ENCODE measurements around the gene NOL12.
"Not testable (repeated sequence)": the region's sequence is repeated elsewhere in the genome, so short reads cannot be mapped to it uniquely, and the experiment has no call there.

Gene NOL12

GRCh38 chr22:37647928-37648327 lies 38.2 kb upstream of the NOL12 start:
- peaks cover 4 to 18% of the 10 kb centered on the region in 2 donors for H3K36me3 ChIP-seq (ENCODE audit: control insufficient read depth in 1 of 2, insufficient read depth in 2 of 2, low read length in 2 of 2)
- H3K4me3 ChIP-seq (ENCODE audit: low read depth in 1 of 2, low read length in 2 of 2) = no peak overlapping the region
- peaks cover 0 to 7% of the 10 kb centered on the region in 2 donors for H3K4me1 ChIP-seq (ENCODE audit: control insufficient read depth in 1 of 2, insufficient read depth in 2 of 2, low read length in 2 of 2)
- H3K27me3 ChIP-seq (ENCODE audit: low read depth, low read length) = no peaks in the 10 kb centered on the region
- H3K9me3 ChIP-seq (ENCODE audit: control insufficient read depth in 1 of 2, low read length in 2 of 2) = no peaks in the 10 kb centered on the region
- no peak overlapping the region for H3K27ac ChIP-seq (ENCODE audit: low read length)

GRCh38 chr22:37650463-37651136 lies 35.5 kb upstream of the NOL12 start:
- Histone ChIP-seq H3K36me3 (ENCODE audit: control insufficient read depth in 1 of 2, insufficient read depth in 2 of 2, low read length in 2 of 2) (peaks cover 0 to 16% of the 10 kb centered on the region in 2 donors), H3K4me3 (ENCODE audit: low read depth in 1 of 2, low read length in 2 of 2) (no peak overlapping the region), H3K9me3 (ENCODE audit: control insufficient read depth in 1 of 2, low read length in 2 of 2) (no peaks in the 10 kb centered on the region), H3K27me3 (ENCODE audit: low read depth, low read length) (no peaks in the 10 kb centered on the region), H3K27ac (ENCODE audit: low read length) (no peak overlapping the region), H3K4me1 (ENCODE audit: control insufficient read depth in 1 of 2, insufficient read depth in 2 of 2, low read length in 2 of 2) (no peaks in the 10 kb centered on the region)

- Histone ChIP-seq H3K9me3 (ENCODE audit: control insufficient read depth in 1 of 2, low read length in 2 of 2) (no peaks in the 10 kb centered on the region), H3K4me1 (ENCODE audit: control insufficient read depth in 1 of 2, insufficient read depth in 2 of 2, low read length in 2 of 2) (peaks cover 8 to 12% of the 10 kb centered on the region in 2 donors), H3K4me3 (ENCODE audit: low read depth in 1 of 2, low read length in 2 of 2) (no peak overlapping the region), H3K27me3 (ENCODE audit: low read depth, low read length) (no peaks in the 10 kb centered on the region), H3K36me3 (ENCODE audit: control insufficient read depth in 1 of 2, insufficient read depth in 2 of 2, low read length in 2 of 2) (peaks cover 0 to 15% of the 10 kb centered on the region in 2 donors), H3K27ac (ENCODE audit: low read length) (peak overlapping the region; percentile 81)
Observed at GRCh38 chr22:37654563-37655251, 31.4 kb upstream of the NOL12 start.

GRCh38 chr22:37655252-37655563 lies 30.9 kb upstream of the NOL12 start:
- H3K27ac ChIP-seq (ENCODE audit: low read length) = no peak overlapping the region

GRCh38 chr22:37656583-37656982 lies 29.6 kb upstream of the NOL12 start:
- not testable (repeated sequence) for H3K4me3 ChIP-seq (ENCODE audit: low read depth in 1 of 2, low read length in 2 of 2); H3K27me3 ChIP-seq (ENCODE audit: low read depth, low read length); H3K27ac ChIP-seq (ENCODE audit: low read length); H3K9me3 ChIP-seq (ENCODE audit: control insufficient read depth in 1 of 2, low read length in 2 of 2); H3K36me3 ChIP-seq (ENCODE audit: control insufficient read depth in 1 of 2, insufficient read depth in 2 of 2, low read length in 2 of 2)
- H3K4me1 ChIP-seq (ENCODE audit: control insufficient read depth in 1 of 2, insufficient read depth in 2 of 2, low read length in 2 of 2) = peaks cover 26 to 31% of the 10 kb centered on the region in 2 donors

More at GRCh38 chr22:37655252-37655563, 30.9 kb upstream of the NOL12 start:
- no peak overlapping the region for H3K4me3 ChIP-seq (ENCODE audit: low read depth in 1 of 2, low read length in 2 of 2)
- H3K4me1 ChIP-seq (ENCODE audit: control insufficient read depth in 1 of 2, insufficient read depth in 2 of 2, low read length in 2 of 2) = peaks cover 13 to 17% of the 10 kb centered on the region in 2 donors
- H3K27me3 ChIP-seq (ENCODE audit: low read depth, low read length) = no peaks in the 10 kb centered on the region
- H3K9me3 ChIP-seq (ENCODE audit: control insufficient read depth in 1 of 2, low read length in 2 of 2) = no peaks in the 10 kb centered on the region
- H3K36me3 ChIP-seq (ENCODE audit: control insufficient read depth in 1 of 2, insufficient read depth in 2 of 2, low read length in 2 of 2) = peaks cover 0 to 15% of the 10 kb centered on the region in 2 donors

- no peaks in the 10 kb centered on the region for H3K36me3 ChIP-seq (ENCODE audit: control insufficient read depth in 1 of 2, insufficient read depth in 2 of 2, low read length in 2 of 2)
- peak overlapping the region; percentile 58 to 81 for H3K4me3 ChIP-seq (ENCODE audit: low read depth in 1 of 2, low read length in 2 of 2)
Observed at GRCh38 chr22:37657590-37658132, 28.5 kb upstream of the NOL12 start.

GRCh38 chr22:37658133-37659065 lies 27.7 kb upstream of the NOL12 start, which contains the start of gene PDXP:
PDXP (plus strand) TSS chr22:37658723; CDS start chr22:37658783, 60 bp downstream.
- peaks cover 32 to 33% of the 10 kb centered on the region in 2 donors for H3K4me1 ChIP-seq (ENCODE audit: control insufficient read depth in 1 of 2, insufficient read depth in 2 of 2, low read length in 2 of 2)
- no peaks in the 10 kb centered on the region for H3K36me3 ChIP-seq (ENCODE audit: control insufficient read depth in 1 of 2, insufficient read depth in 2 of 2, low read length in 2 of 2)
- H3K9me3 ChIP-seq (ENCODE audit: control insufficient read depth in 1 of 2, low read length in 2 of 2) = no peaks in the 10 kb centered on the region
- no peaks in the 10 kb centered on the region for H3K27me3 ChIP-seq (ENCODE audit: low read depth, low read length)
- peak within 1 kb of the TSS; percentile 72 to 81 for H3K4me3 ChIP-seq (ENCODE audit: low read depth in 1 of 2, low read length in 2 of 2)
- peak within 1 kb of the TSS; percentile 92 for H3K27ac ChIP-seq (ENCODE audit: low read length)

More at GRCh38 chr22:37657590-37658132, 28.5 kb upstream of the NOL12 start:
- no peaks in the 10 kb centered on the region for H3K9me3 ChIP-seq (ENCODE audit: control insufficient read depth in 1 of 2, low read length in 2 of 2)
- peak overlapping the region; percentile 92 for H3K27ac ChIP-seq (ENCODE audit: low read length)
- H3K4me1 ChIP-seq (ENCODE audit: control insufficient read depth in 1 of 2, insufficient read depth in 2 of 2, low read length in 2 of 2) = peaks cover 32% of the 10 kb centered on the region in 2 donors
- no peaks in the 10 kb centered on the region for H3K27me3 ChIP-seq (ENCODE audit: low read depth, low read length)

GRCh38 chr22:37659066-37659896 lies 26.9 kb upstream of the NOL12 start:
- peaks cover 32 to 37% of the 10 kb centered on the region in 2 donors for H3K4me1 ChIP-seq (ENCODE audit: control insufficient read depth in 1 of 2, insufficient read depth in 2 of 2, low read length in 2 of 2)
- H3K36me3 ChIP-seq (ENCODE audit: control insufficient read depth in 1 of 2, insufficient read depth in 2 of 2, low read length in 2 of 2) = no peaks in the 10 kb centered on the region

GRCh38 chr22:37659897-37660708 lies 26.0 kb upstream of the NOL12 start:
- Histone ChIP-seq H3K27ac (ENCODE audit: low read length) (peak overlapping the region; percentile 34), H3K27me3 (ENCODE audit: low read depth, low read length) (no peaks in the 10 kb centered on the region), H3K36me3 (ENCODE audit: control insufficient read depth in 1 of 2, insufficient read depth in 2 of 2, low read length in 2 of 2) (no peaks in the 10 kb centered on the region), H3K9me3 (ENCODE audit: control insufficient read depth in 1 of 2, low read length in 2 of 2) (no peaks in the 10 kb centered on the region), H3K4me1 (ENCODE audit: control insufficient read depth in 1 of 2, insufficient read depth in 2 of 2, low read length in 2 of 2) (peaks cover 32 to 44% of the 10 kb centered on the region in 2 donors), H3K4me3 (ENCODE audit: low read depth in 1 of 2, low read length in 2 of 2) (peak overlapping the region; percentile 57 to 72)

More at GRCh38 chr22:37659066-37659896, 26.9 kb upstream of the NOL12 start:
- Histone ChIP-seq H3K4me3 (ENCODE audit: low read depth in 1 of 2, low read length in 2 of 2) (peak overlapping the region; percentile 57 to 72), H3K9me3 (ENCODE audit: control insufficient read depth in 1 of 2, low read length in 2 of 2) (no peaks in the 10 kb centered on the region), H3K27me3 (ENCODE audit: low read depth, low read length) (no peaks in the 10 kb centered on the region), H3K27ac (ENCODE audit: low read length) (no peak overlapping the region)

GRCh38 chr22:37660709-37661045 lies 25.5 kb upstream of the NOL12 start:
- H3K27ac ChIP-seq (ENCODE audit: low read length) = peak overlapping the region; percentile 34
- H3K27me3 ChIP-seq (ENCODE audit: low read depth, low read length) = no peaks in the 10 kb centered on the region
- peaks cover 1 to 2% of the 10 kb centered on the region in 2 donors for H3K36me3 ChIP-seq (ENCODE audit: control insufficient read depth in 1 of 2, insufficient read depth in 2 of 2, low read length in 2 of 2)
- H3K9me3 ChIP-seq (ENCODE audit: control insufficient read depth in 1 of 2, low read length in 2 of 2) = no peaks in the 10 kb centered on the region
- peaks cover 32 to 44% of the 10 kb centered on the region in 2 donors for H3K4me1 ChIP-seq (ENCODE audit: control insufficient read depth in 1 of 2, insufficient read depth in 2 of 2, low read length in 2 of 2)
- H3K4me3 ChIP-seq (ENCODE audit: low read depth in 1 of 2, low read length in 2 of 2) = peak overlapping the region; percentile 28 to 31
